Stimulated activated memory B cell treated with anti-CD40 and anti-IgM and Interleukin-4, amounts not matched to agents 10 μg/mL and 1 μg/mL and 100 μg/mL, for 72 hours (primary cell): ENCODE measurements around the gene HS3ST1.
"Not testable (repeated sequence)": the region's sequence is repeated elsewhere in the genome, so short reads cannot be mapped to it uniquely, and the experiment has no call there.

ENCODE experiments used
- ATAC-seq: fragments of 150-1000 bp; cut with Tn5 transposase; 2 replicates; pipeline ENCODE4 v1.10.0; 2021
- H3K27ac Mint-ChIP-seq: one replicate; pipeline ENCODE4 v1.8.0; 2022; ENCODE audit warnings: mild to moderate bottlenecking, mixed read lengths
- H3K27me3 Mint-ChIP-seq: one replicate; pipeline ENCODE4 v1.8.0; 2022; ENCODE audit warnings: mixed read lengths
- H3K36me3 Mint-ChIP-seq: one replicate; pipeline ENCODE4 v1.8.0; 2022; ENCODE audit warnings: mixed read lengths
- H3K4me1 Mint-ChIP-seq: one replicate; pipeline ENCODE4 v1.8.0; 2022; ENCODE audit warnings: mixed read lengths
- H3K4me3 Mint-ChIP-seq: one replicate; pipeline ENCODE4 v1.8.0; 2022; ENCODE audit warnings: mild to moderate bottlenecking, moderate library complexity, mixed read lengths
- H3K9me3 Mint-ChIP-seq: one replicate; pipeline ENCODE4 v1.8.0; 2022; ENCODE audit warnings: mixed read lengths

Gene HS3ST1

DNA sequence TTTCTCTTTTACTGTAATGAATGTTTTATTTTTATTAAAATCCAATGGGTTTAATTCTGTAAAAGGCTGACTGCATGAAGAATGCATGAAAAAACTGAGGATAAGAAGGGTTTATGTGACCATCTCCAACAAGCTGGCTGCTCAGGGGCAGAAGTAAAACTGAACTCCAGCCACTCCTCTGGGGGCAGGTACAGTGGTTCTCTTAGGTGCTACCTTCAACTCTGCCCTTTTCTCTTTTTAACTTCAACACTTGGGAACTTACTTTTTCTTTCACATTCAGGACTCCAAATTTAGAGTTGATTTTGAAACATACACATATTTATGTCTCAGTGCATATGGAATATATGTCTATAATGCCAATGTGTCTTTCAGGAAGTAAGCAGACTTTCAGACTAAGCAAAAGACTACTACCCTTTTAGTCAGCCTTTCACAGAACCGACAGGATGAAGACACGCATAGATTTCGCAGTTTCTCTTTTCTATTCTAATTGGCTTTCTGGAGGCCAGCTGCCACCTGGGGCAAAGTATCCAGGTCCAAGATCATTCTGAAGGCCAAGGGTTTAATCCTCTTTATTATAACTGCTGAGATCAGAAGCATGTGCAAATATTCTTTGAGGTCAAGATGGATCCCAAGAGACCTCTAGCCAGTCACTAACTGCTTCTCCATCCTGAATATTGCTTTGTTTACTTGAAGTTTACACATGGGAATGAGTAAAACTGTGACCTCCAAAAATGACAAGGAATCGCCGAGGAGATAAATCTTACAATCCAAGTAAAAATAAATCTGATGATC is 30.7 kb downstream of the HS3ST1 start:
- peaks cover 29% of the 10 kb centered on the region for H3K4me1 Mint-ChIP-seq
- peak overlapping the region; percentile 20 for H3K27ac Mint-ChIP-seq
- no peaks in the 10 kb centered on the region for H3K27me3 Mint-ChIP-seq
- ATAC-seq: peak; percentile 53
- no peaks in the 10 kb centered on the region for H3K9me3 Mint-ChIP-seq
- H3K36me3 Mint-ChIP-seq: peaks cover 45% of the 10 kb centered on the region
- H3K4me3 Mint-ChIP-seq: no peak overlapping the region

DNA sequence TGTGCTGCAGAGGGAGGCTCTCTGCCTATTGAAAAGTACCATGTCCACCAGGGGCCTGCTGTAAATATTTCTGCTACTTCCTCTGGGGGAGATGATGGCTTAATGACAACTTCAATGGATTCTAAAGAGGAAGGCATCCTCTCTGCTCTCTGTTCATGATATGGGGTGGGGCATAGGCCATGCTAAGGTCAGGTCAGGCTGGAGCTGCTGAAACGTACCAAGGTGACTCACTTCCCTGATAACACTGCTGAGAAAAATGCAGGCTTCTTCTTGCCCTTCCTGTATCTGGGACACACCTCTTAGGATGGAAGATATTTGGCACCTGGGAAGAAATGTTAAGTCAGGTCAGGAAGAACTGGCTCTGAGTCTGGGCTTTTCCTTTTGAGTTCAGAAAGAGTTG is 31.5 kb downstream of the HS3ST1 start:
- Mint-ChIP-seq H3K4me3 (no peak overlapping the region), H3K36me3 (peaks cover 45% of the 10 kb centered on the region), H3K9me3 (no peaks in the 10 kb centered on the region), H3K27ac (peak overlapping the region; percentile 20), H3K27me3 (no peaks in the 10 kb centered on the region), H3K4me1 (peaks cover 22% of the 10 kb centered on the region)
- no peak for ATAC-seq

- no peaks in the 10 kb centered on the region for H3K9me3 Mint-ChIP-seq
- H3K27ac Mint-ChIP-seq: no peak overlapping the region
- H3K36me3 Mint-ChIP-seq: peaks cover 19% of the 10 kb centered on the region
- H3K27me3 Mint-ChIP-seq: no peaks in the 10 kb centered on the region
- H3K4me3 Mint-ChIP-seq: no peak overlapping the region
- H3K4me1 Mint-ChIP-seq: peaks cover 19% of the 10 kb centered on the region
- ATAC-seq: no peak
Measured at GRCh38 chr4:11393551-11393950, 35.1 kb downstream of the HS3ST1 start.

- H3K4me3 Mint-ChIP-seq, ATAC-seq, H3K27me3 Mint-ChIP-seq, H3K36me3 Mint-ChIP-seq, H3K9me3 Mint-ChIP-seq, H3K4me1 Mint-ChIP-seq, H3K27ac Mint-ChIP-seq: not testable (repeated sequence)
Measured at GRCh38 chr4:11384072-11384471, 44.6 kb downstream of the HS3ST1 start.

DNA sequence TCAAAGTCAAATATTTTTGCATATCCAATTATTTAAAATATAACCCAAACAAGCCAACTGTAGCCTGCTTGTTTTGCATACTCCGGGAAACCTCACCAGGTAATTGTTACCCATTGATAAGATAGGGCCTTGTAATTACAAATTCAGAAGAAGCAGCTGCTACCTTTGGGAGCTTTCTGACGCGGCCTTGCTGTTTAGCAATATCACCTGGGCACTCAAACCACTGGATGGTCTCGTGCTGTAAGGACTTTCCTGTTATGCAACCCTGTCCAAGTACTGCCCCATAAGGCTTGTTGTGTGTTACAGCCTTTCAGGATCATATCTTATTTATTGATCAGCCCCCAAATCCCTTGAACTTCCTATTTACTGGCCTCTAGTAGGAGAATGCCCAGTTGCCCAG is 52.1 kb downstream of the HS3ST1 start:
- Mint-ChIP-seq H3K4me3 (no peak overlapping the region), H3K27ac (no peak overlapping the region), H3K27me3 (no peaks in the 10 kb centered on the region), H3K4me1 (no peaks in the 10 kb centered on the region), H3K36me3 (no peaks in the 10 kb centered on the region), H3K9me3 (no peaks in the 10 kb centered on the region)
- ATAC-seq: no peak

- Mint-ChIP-seq H3K36me3 (no peaks in the 10 kb centered on the region), H3K9me3 (no peaks in the 10 kb centered on the region), H3K27me3 (no peaks in the 10 kb centered on the region), H3K27ac (no peak overlapping the region), H3K4me1 (no peaks in the 10 kb centered on the region), H3K4me3 (no peak overlapping the region)
- ATAC-seq: no peak
Measured at GRCh38 chr4:11376146-11376545, 52.5 kb downstream of the HS3ST1 start.

GRCh38 chr4:11368701-11369115 is 60.0 kb downstream of the HS3ST1 start:
- peaks cover 8% of the 10 kb centered on the region for H3K27me3 Mint-ChIP-seq
- no peaks in the 10 kb centered on the region for H3K36me3 Mint-ChIP-seq
- peak; percentile 55 for ATAC-seq
- peaks cover 11% of the 10 kb centered on the region for H3K4me1 Mint-ChIP-seq
- peak overlapping the region; percentile 61 for H3K27ac Mint-ChIP-seq
- H3K4me3 Mint-ChIP-seq: peak overlapping the region; percentile 56
- no peaks in the 10 kb centered on the region for H3K9me3 Mint-ChIP-seq

- peaks cover 11% of the 10 kb centered on the region for H3K4me1 Mint-ChIP-seq
- ATAC-seq: no peak
- no peaks in the 10 kb centered on the region for H3K36me3 Mint-ChIP-seq
- peaks cover 8% of the 10 kb centered on the region for H3K27me3 Mint-ChIP-seq
- no peak overlapping the region for H3K27ac Mint-ChIP-seq
- no peak overlapping the region for H3K4me3 Mint-ChIP-seq
- H3K9me3 Mint-ChIP-seq: no peaks in the 10 kb centered on the region
Measured at GRCh38 chr4:11367371-11367770, 61.3 kb downstream of the HS3ST1 start.

- no peaks in the 10 kb centered on the region for H3K9me3 Mint-ChIP-seq
- no peak for ATAC-seq
- H3K27me3 Mint-ChIP-seq: peaks cover 8% of the 10 kb centered on the region
- peaks cover 11% of the 10 kb centered on the region for H3K4me1 Mint-ChIP-seq
- no peaks in the 10 kb centered on the region for H3K36me3 Mint-ChIP-seq
- H3K27ac Mint-ChIP-seq: no peak overlapping the region
- no peak overlapping the region for H3K4me3 Mint-ChIP-seq
Measured at GRCh38 chr4:11366859-11367258, 61.8 kb downstream of the HS3ST1 start.

GRCh38 chr4:11365039-11365438 is 63.7 kb downstream of the HS3ST1 start:
- H3K4me1 Mint-ChIP-seq: peaks cover 11% of the 10 kb centered on the region
- ATAC-seq: peak; percentile 57
- no peaks in the 10 kb centered on the region for H3K9me3 Mint-ChIP-seq
- peaks cover 8% of the 10 kb centered on the region for H3K27me3 Mint-ChIP-seq
- H3K4me3 Mint-ChIP-seq: no peak overlapping the region
- no peak overlapping the region for H3K27ac Mint-ChIP-seq
- H3K36me3 Mint-ChIP-seq: no peaks in the 10 kb centered on the region

DNA sequence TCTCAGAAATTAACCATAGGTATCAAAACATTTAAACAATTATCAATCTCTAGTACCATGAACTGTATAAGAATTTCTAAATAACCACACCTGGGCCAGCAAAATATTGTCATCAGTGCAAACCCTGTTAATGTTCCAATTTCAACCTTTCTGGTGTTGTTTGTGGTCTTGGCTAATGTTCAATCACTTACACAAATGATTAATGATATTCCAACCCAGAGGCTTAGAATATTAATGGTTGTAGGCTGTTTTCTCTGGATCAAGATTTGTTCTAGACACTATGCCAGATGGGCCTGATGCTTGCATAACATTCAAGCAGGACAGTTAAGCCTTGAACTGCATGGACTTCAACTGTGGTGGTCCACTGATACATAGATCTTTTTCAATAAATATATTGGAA is 69.1 kb downstream of the HS3ST1 start:
- H3K27ac Mint-ChIP-seq: no peak overlapping the region
- H3K4me3 Mint-ChIP-seq: no peak overlapping the region
- H3K4me1 Mint-ChIP-seq: no peaks in the 10 kb centered on the region
- H3K36me3 Mint-ChIP-seq: no peaks in the 10 kb centered on the region
- no peak for ATAC-seq
- H3K27me3 Mint-ChIP-seq: no peaks in the 10 kb centered on the region
- peaks cover 10% of the 10 kb centered on the region for H3K9me3 Mint-ChIP-seq

DNA sequence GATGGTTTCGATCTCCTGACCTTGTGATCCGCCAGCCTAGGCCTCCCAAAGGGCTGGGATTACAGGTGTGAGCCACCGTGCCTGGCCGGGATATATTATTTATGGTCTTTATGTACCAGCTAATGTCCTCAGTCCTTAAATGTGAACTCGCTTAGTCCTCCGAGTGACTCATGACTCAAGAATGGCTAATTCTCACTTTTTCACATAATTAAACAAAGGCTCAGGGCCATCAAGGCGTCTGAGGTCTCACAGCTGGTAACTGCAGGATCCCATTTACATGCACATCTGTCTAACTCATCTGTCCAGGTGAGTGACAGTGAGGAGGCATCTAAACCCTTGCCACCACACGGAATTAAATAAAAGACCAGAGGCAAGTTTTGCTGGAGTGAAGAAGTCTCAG is 73.5 kb downstream of the HS3ST1 start:
- ATAC-seq: no peak
- H3K36me3 Mint-ChIP-seq: no peaks in the 10 kb centered on the region
- H3K4me3 Mint-ChIP-seq: no peak overlapping the region
- no peaks in the 10 kb centered on the region for H3K27me3 Mint-ChIP-seq
- peaks cover 10% of the 10 kb centered on the region for H3K9me3 Mint-ChIP-seq
- H3K27ac Mint-ChIP-seq: no peak overlapping the region
- no peaks in the 10 kb centered on the region for H3K4me1 Mint-ChIP-seq

- Mint-ChIP-seq H3K4me1 (no peaks in the 10 kb centered on the region), H3K27me3 (no peaks in the 10 kb centered on the region), H3K4me3 (no peak overlapping the region), H3K36me3 (no peaks in the 10 kb centered on the region), H3K9me3 (peaks cover 10% of the 10 kb centered on the region), H3K27ac (no peak overlapping the region)
- ATAC-seq: no peak
Measured at GRCh38 chr4:11354531-11354930, 74.2 kb downstream of the HS3ST1 start.

DNA sequence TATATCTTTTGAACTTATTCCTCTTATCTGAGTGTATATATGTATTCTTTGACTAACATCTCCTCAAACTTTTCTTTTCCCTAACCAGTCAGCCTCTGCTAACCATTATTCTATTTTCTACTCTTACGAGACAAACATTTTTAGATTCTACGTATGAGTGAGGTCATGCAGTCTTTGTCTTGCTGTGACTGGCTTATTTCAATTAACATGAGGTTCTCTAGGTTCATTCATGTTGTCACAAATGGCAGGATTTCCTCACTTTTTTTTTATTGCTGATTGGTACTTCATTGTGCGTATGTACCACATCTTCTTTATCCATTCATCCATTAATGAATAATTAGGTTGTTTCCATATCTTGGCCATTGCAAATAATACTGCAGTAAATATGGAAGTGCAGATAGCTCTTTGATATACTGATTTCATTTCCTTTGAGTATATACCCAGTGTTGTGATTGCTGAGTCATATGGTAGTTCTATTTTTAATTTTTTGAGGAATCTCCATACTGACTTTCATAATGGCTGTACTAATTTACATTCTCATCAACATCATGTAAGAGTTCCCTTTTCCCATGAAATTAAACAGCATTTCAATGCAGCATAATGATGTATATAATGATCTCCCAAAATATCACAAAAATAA is 80.1 kb downstream of the HS3ST1 start:
- Mint-ChIP-seq H3K36me3 (no peaks in the 10 kb centered on the region), H3K9me3 (no peaks in the 10 kb centered on the region), H3K27me3 (no peaks in the 10 kb centered on the region), H3K4me1 (peaks cover 4% of the 10 kb centered on the region), H3K27ac (no peak overlapping the region), H3K4me3 (no peak overlapping the region)
- ATAC-seq: no peak

DNA sequence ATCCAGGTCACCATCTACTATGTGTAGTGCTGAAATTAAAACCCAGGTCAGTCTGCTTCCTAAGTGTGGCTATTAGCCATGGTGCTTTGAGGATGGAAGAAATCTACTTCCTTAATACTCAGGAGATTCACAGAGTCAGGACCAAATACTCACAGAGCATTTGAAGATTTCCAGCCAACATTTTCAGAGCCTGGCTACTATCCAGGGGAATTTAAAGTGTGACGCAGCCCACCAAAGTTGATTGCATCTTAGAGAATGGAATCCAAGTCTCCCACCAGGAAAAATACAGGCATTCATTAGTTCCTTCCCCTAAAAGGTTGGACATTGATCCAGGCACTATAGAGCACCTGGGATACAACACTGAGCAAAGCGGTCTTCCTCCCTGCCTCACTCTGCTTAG is 83.8 kb downstream of the HS3ST1 start:
- peaks cover 32% of the 10 kb centered on the region for H3K4me1 Mint-ChIP-seq
- ATAC-seq: no peak
- H3K9me3 Mint-ChIP-seq: no peaks in the 10 kb centered on the region
- H3K36me3 Mint-ChIP-seq: no peaks in the 10 kb centered on the region
- H3K27me3 Mint-ChIP-seq: no peaks in the 10 kb centered on the region
- no peak overlapping the region for H3K27ac Mint-ChIP-seq
- no peak overlapping the region for H3K4me3 Mint-ChIP-seq

DNA sequence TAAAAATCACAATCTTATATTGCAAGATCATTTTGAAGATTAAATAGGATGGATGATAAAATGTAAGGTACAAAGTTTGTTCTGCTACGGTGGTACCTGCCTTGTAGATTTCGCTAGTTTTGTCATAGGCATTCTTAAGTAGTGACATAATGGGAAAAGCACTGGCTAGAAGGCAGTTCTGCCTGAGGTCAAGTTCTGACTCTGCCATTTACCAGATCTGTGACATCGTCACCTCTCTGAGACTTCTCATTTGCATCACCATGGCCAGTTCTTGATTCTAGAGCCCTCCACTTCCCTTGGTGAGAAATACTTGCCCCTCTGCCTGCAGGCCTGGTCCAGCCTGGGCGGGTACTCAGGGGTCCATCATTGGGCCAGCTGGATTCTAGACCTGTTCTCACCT is 85.2 kb downstream of the HS3ST1 start:
- peaks cover 45% of the 10 kb centered on the region for H3K4me1 Mint-ChIP-seq
- H3K9me3 Mint-ChIP-seq: no peaks in the 10 kb centered on the region
- no peak overlapping the region for H3K4me3 Mint-ChIP-seq
- no peak for ATAC-seq
- peak overlapping the region; percentile 11 for H3K27ac Mint-ChIP-seq
- H3K27me3 Mint-ChIP-seq: no peaks in the 10 kb centered on the region
- no peaks in the 10 kb centered on the region for H3K36me3 Mint-ChIP-seq
